ENCODE data around the gene CRIM1. TPM values are rescaled to one million over a fixed set of nuclear protein-coding genes. Genes with fewer than 3 reads are reported as not detected.

The CRIM1 gene
- total RNA-seq, 1 experiment from 2014 or later: 27.6 TPM

DNA sequence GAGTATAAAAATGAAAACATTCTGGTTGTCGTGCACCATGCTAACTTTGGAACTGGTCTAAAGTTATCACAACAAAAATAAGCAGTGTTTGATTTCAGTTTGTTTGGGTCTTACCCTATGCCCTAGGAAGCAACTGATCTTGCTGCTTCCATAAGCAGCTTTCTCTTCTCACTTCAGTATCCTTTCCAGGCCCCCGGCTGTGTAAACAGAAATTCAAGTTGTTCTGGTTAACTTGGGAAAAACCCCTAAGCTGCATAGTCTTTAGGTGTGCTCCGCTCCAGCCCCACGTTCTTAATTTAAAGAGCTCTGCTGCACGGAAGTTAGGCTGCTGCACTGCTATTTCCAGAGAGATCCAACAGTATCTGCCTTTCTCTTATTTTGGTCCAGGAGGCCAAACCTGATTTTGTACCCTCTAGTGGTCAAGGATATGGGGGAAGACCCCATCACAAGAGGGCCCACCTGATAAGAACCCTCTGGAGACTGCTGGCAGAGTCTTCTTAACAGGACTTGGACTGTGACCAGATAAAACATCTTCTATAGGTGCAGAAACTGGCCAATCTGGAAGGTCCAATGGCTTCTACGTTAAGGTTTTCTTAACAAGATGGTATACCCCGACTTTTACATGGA lies 173.3 kb downstream of the CRIM1 start:
- no peaks in the 10 kb centered on the region for H3K4me1 ChIP-seq (ENCODE audit: insufficient read depth, low read length)
- H3K79me1 ChIP-seq (ENCODE audit: insufficient read depth, low read depth, low read length, poor library complexity, severe bottlenecking): no peaks in the 10 kb centered on the region
- TF ChIP-seq, protein P1, sequence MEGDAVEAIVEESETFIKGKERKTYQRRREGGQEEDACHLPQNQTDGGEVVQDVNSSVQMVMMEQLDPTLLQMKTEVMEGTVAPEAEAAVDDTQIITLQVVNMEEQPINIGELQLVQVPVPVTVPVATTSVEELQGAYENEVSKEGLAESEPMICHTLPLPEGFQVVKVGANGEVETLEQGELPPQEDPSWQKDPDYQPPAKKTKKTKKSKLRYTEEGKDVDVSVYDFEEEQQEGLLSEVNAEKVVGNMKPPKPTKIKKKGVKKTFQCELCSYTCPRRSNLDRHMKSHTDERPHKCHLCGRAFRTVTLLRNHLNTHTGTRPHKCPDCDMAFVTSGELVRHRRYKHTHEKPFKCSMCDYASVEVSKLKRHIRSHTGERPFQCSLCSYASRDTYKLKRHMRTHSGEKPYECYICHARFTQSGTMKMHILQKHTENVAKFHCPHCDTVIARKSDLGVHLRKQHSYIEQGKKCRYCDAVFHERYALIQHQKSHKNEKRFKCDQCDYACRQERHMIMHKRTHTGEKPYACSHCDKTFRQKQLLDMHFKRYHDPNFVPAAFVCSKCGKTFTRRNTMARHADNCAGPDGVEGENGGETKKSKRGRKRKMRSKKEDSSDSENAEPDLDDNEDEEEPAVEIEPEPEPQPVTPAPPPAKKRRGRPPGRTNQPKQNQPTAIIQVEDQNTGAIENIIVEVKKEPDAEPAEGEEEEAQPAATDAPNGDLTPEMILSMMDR (conservative IDR thresholded peaks at IDR 0.05): peak; percentile 27; the same call in 2 of the 3 replicates
- no peak overlapping the region for H2AFZ ChIP-seq (ENCODE audit: low read length)
- no peak overlapping the region for H2BK12ac ChIP-seq (ENCODE audit: insufficient read length, low read depth, low read length)
- no peak overlapping the region for H2BK120ac ChIP-seq (ENCODE audit: low read depth, low read length, poor library complexity, severe bottlenecking)
- no peak overlapping the region for H2BK5ac ChIP-seq (ENCODE audit: insufficient read length, low read length)
- no peak for DNase-seq
- no CpG with 5 or more reads among the region's 7 CpGs for WGBS (ENCODE audit: extremely low coverage, insufficient read length, low lambda C conversion rate)
- H4K5ac ChIP-seq (ENCODE audit: insufficient read length, low read depth, low read length): no peak overlapping the region
- H3K4me2 ChIP-seq (ENCODE audit: insufficient read depth, insufficient read length, low read length): no peak overlapping the region
- no peak overlapping the region for H4K91ac ChIP-seq (ENCODE audit: insufficient read length, low read depth, low read length)
- Mint-ChIP-seq H3K9me3 (no peaks in the 10 kb centered on the region), H3K4me3 (no peak overlapping the region), H3K27me3 (ENCODE audit: low read depth) (no peaks in the 10 kb centered on the region), H3K4me1 (peaks cover 10 to 11% of the 10 kb centered on the region in 2 experiments), H3K36me3 (ENCODE audit: insufficient read depth in 1 of 3, low read depth in 3 of 3) (peaks cover 6 to 18% (median 15%) of the 10 kb centered on the region in 3 experiments; a peak in 6 of 7 replicates), H3K27ac (no peak overlapping the region; a peak in 1 of 7 replicates)
- no peak overlapping the region for H3T11ph ChIP-seq (ENCODE audit: low read length)
- H3K14ac ChIP-seq (ENCODE audit: insufficient read depth, low read length): no peak overlapping the region
- no peaks in the 10 kb centered on the region for H3K23me2 ChIP-seq (ENCODE audit: insufficient read length, low read depth, low read length, poor library complexity, severe bottlenecking)
- H2AK5ac ChIP-seq (ENCODE audit: insufficient read length, low read length): no peak overlapping the region
- no peak overlapping the region for H3K56ac ChIP-seq (ENCODE audit: insufficient read length, low read depth, low read length)
- H3K79me2 ChIP-seq (ENCODE audit: insufficient read depth, low read length): no peaks in the 10 kb centered on the region
- no peak overlapping the region for H2BK15ac ChIP-seq (ENCODE audit: low read depth, low read length)
- no peak overlapping the region for H3K18ac ChIP-seq (ENCODE audit: insufficient read length, low read depth, low read length)
- H3K23ac ChIP-seq (ENCODE audit: insufficient read length, low read depth, low read length): no peak overlapping the region
- H3K4ac ChIP-seq (ENCODE audit: low read depth, low read length): no peak overlapping the region
- no peaks in the 10 kb centered on the region for H3K9me3 ChIP-seq (ENCODE audit: control insufficient read depth, low read depth, low read length)
- no peak overlapping the region for H2BK20ac ChIP-seq (ENCODE audit: low read depth, low read length, poor library complexity, severe bottlenecking)
- H4K20me1 ChIP-seq (ENCODE audit: control insufficient read depth, insufficient read depth, insufficient read length): no peaks in the 10 kb centered on the region
- H4K8ac ChIP-seq (replicated peaks; ENCODE audit: insufficient read length, low read depth, low read length): no peak overlapping the region
- H3K27me3 ChIP-seq (ENCODE audit: insufficient read depth, low read length): no peaks in the 10 kb centered on the region
- no peak overlapping the region for H3K27ac ChIP-seq (ENCODE audit: insufficient read length, low read depth, low read length)
- no peak overlapping the region for H3K9ac ChIP-seq (ENCODE audit: extremely low read depth, insufficient read length, low read length)
